ENCODE measurements around the gene SND1.

Gene SND1

GRCh38 chr7:127973832-127974231 lies 321.8 kb downstream of the SND1 start:
- Histone ChIP-seq H3K9ac (ENCODE audit: low read length) (no peak overlapping the region), H3K36me3 (ENCODE audit: control insufficient read depth, insufficient read depth, low read length) (no peaks in the 10 kb centered on the region), H3K4me3 (ENCODE audit: low read length) (no peak overlapping the region), H3K4me1 (ENCODE audit: control insufficient read depth, insufficient read depth, low read length) (peaks cover 17% of the 10 kb centered on the region), H3K27me3 (ENCODE audit: control insufficient read depth, insufficient read depth, low read length) (no peaks in the 10 kb centered on the region), H3K9me3 (ENCODE audit: control insufficient read depth, low read length) (no peaks in the 10 kb centered on the region)

- Histone ChIP-seq H3K4me3 (ENCODE audit: low read length) (no peak overlapping the region), H3K9me3 (ENCODE audit: control insufficient read depth, low read length) (peaks cover 5% of the 10 kb centered on the region), H3K36me3 (ENCODE audit: control insufficient read depth, insufficient read depth, low read length) (no peaks in the 10 kb centered on the region), H3K4me1 (ENCODE audit: control insufficient read depth, insufficient read depth, low read length) (peaks cover 17% of the 10 kb centered on the region), H3K27me3 (ENCODE audit: control insufficient read depth, insufficient read depth, low read length) (no peaks in the 10 kb centered on the region), H3K9ac (ENCODE audit: low read length) (no peak overlapping the region)
Observed at GRCh38 chr7:127974446-127975035, 322.5 kb downstream of the SND1 start.

GRCh38 chr7:127976056-127976737 lies 324.2 kb downstream of the SND1 start:
- Histone ChIP-seq H3K9ac (ENCODE audit: low read length) (no peak overlapping the region), H3K9me3 (ENCODE audit: control insufficient read depth, low read length) (peaks cover 5% of the 10 kb centered on the region), H3K4me3 (ENCODE audit: low read length) (no peak overlapping the region), H3K36me3 (ENCODE audit: control insufficient read depth, insufficient read depth, low read length) (no peaks in the 10 kb centered on the region), H3K4me1 (ENCODE audit: control insufficient read depth, insufficient read depth, low read length) (peaks cover 17% of the 10 kb centered on the region), H3K27me3 (ENCODE audit: control insufficient read depth, insufficient read depth, low read length) (no peaks in the 10 kb centered on the region)

GRCh38 chr7:127976738-127977120 lies 324.7 kb downstream of the SND1 start:
- H3K9ac ChIP-seq (ENCODE audit: low read length), result no peak overlapping the region
- H3K4me3 ChIP-seq (ENCODE audit: low read length), result no peak overlapping the region
- H3K4me1 ChIP-seq (ENCODE audit: control insufficient read depth, insufficient read depth, low read length), result peaks cover 17% of the 10 kb centered on the region
- H3K9me3 ChIP-seq (ENCODE audit: control insufficient read depth, low read length), result peaks cover 5% of the 10 kb centered on the region
- H3K27me3 ChIP-seq (ENCODE audit: control insufficient read depth, insufficient read depth, low read length), result no peaks in the 10 kb centered on the region
- no peaks in the 10 kb centered on the region for H3K36me3 ChIP-seq (ENCODE audit: control insufficient read depth, insufficient read depth, low read length)

GRCh38 chr7:127978421-127978820 lies 326.4 kb downstream of the SND1 start:
- H3K4me3 ChIP-seq (ENCODE audit: low read length), result no peak overlapping the region
- peaks cover 5% of the 10 kb centered on the region for H3K9me3 ChIP-seq (ENCODE audit: control insufficient read depth, low read length)

GRCh38 chr7:127979113-127979727 lies 327.2 kb downstream of the SND1 start:
- no peak overlapping the region for H3K9ac ChIP-seq (ENCODE audit: low read length)

More at GRCh38 chr7:127978421-127978820, 326.4 kb downstream of the SND1 start:
- Histone ChIP-seq H3K4me1 (ENCODE audit: control insufficient read depth, insufficient read depth, low read length) (peaks cover 21% of the 10 kb centered on the region), H3K36me3 (ENCODE audit: control insufficient read depth, insufficient read depth, low read length) (no peaks in the 10 kb centered on the region), H3K27me3 (ENCODE audit: control insufficient read depth, insufficient read depth, low read length) (no peaks in the 10 kb centered on the region), H3K9ac (ENCODE audit: low read length) (no peak overlapping the region)

GRCh38 chr7:127979728-127980126 lies 327.7 kb downstream of the SND1 start:
- Histone ChIP-seq H3K4me3 (ENCODE audit: low read length) (no peak overlapping the region), H3K36me3 (ENCODE audit: control insufficient read depth, insufficient read depth, low read length) (no peaks in the 10 kb centered on the region), H3K4me1 (ENCODE audit: control insufficient read depth, insufficient read depth, low read length) (peaks cover 32% of the 10 kb centered on the region), H3K27me3 (ENCODE audit: control insufficient read depth, insufficient read depth, low read length) (no peaks in the 10 kb centered on the region), H3K9me3 (ENCODE audit: control insufficient read depth, low read length) (peaks cover 5% of the 10 kb centered on the region), H3K9ac (ENCODE audit: low read length) (no peak overlapping the region)

More at GRCh38 chr7:127979113-127979727, 327.2 kb downstream of the SND1 start:
- H3K4me3 ChIP-seq (ENCODE audit: low read length), result no peak overlapping the region
- no peaks in the 10 kb centered on the region for H3K36me3 ChIP-seq (ENCODE audit: control insufficient read depth, insufficient read depth, low read length)
- no peaks in the 10 kb centered on the region for H3K27me3 ChIP-seq (ENCODE audit: control insufficient read depth, insufficient read depth, low read length)
- H3K4me1 ChIP-seq (ENCODE audit: control insufficient read depth, insufficient read depth, low read length), result peaks cover 27% of the 10 kb centered on the region
- peaks cover 5% of the 10 kb centered on the region for H3K9me3 ChIP-seq (ENCODE audit: control insufficient read depth, low read length)

GRCh38 chr7:127980901-127981300 lies 328.9 kb downstream of the SND1 start:
- H3K4me3 ChIP-seq (ENCODE audit: low read length), result no peak overlapping the region
- H3K9ac ChIP-seq (ENCODE audit: low read length), result no peak overlapping the region

GRCh38 chr7:127981965-127982364 lies 330.0 kb downstream of the SND1 start:
- H3K36me3 ChIP-seq (ENCODE audit: control insufficient read depth, insufficient read depth, low read length), result no peaks in the 10 kb centered on the region
- H3K4me1 ChIP-seq (ENCODE audit: control insufficient read depth, insufficient read depth, low read length), result peaks cover 32% of the 10 kb centered on the region
- H3K4me3 ChIP-seq (ENCODE audit: low read length), result no peak overlapping the region
- H3K9ac ChIP-seq (ENCODE audit: low read length), result no peak overlapping the region
- peaks cover 5% of the 10 kb centered on the region for H3K9me3 ChIP-seq (ENCODE audit: control insufficient read depth, low read length)
- no peaks in the 10 kb centered on the region for H3K27me3 ChIP-seq (ENCODE audit: control insufficient read depth, insufficient read depth, low read length)

More at GRCh38 chr7:127980901-127981300, 328.9 kb downstream of the SND1 start:
- Histone ChIP-seq H3K27me3 (ENCODE audit: control insufficient read depth, insufficient read depth, low read length) (no peaks in the 10 kb centered on the region), H3K36me3 (ENCODE audit: control insufficient read depth, insufficient read depth, low read length) (no peaks in the 10 kb centered on the region), H3K9me3 (ENCODE audit: control insufficient read depth, low read length) (peaks cover 5% of the 10 kb centered on the region), H3K4me1 (ENCODE audit: control insufficient read depth, insufficient read depth, low read length) (peaks cover 31% of the 10 kb centered on the region)

GRCh38 chr7:127983804-127984332 lies 331.9 kb downstream of the SND1 start:
- Histone ChIP-seq H3K27me3 (ENCODE audit: control insufficient read depth, insufficient read depth, low read length) (no peaks in the 10 kb centered on the region), H3K9me3 (ENCODE audit: control insufficient read depth, low read length) (peaks cover 5% of the 10 kb centered on the region), H3K9ac (ENCODE audit: low read length) (no peak overlapping the region), H3K36me3 (ENCODE audit: control insufficient read depth, insufficient read depth, low read length) (no peaks in the 10 kb centered on the region), H3K4me1 (ENCODE audit: control insufficient read depth, insufficient read depth, low read length) (peaks cover 38% of the 10 kb centered on the region), H3K4me3 (ENCODE audit: low read length) (no peak overlapping the region)

GRCh38 chr7:127986581-127987521 lies 334.9 kb downstream of the SND1 start:
- no peaks in the 10 kb centered on the region for H3K36me3 ChIP-seq (ENCODE audit: control insufficient read depth, insufficient read depth, low read length)
- no peak overlapping the region for H3K4me3 ChIP-seq (ENCODE audit: low read length)
- no peaks in the 10 kb centered on the region for H3K9me3 ChIP-seq (ENCODE audit: control insufficient read depth, low read length)
- H3K9ac ChIP-seq (ENCODE audit: low read length), result no peak overlapping the region
- peaks cover 38% of the 10 kb centered on the region for H3K4me1 ChIP-seq (ENCODE audit: control insufficient read depth, insufficient read depth, low read length)
- no peaks in the 10 kb centered on the region for H3K27me3 ChIP-seq (ENCODE audit: control insufficient read depth, insufficient read depth, low read length)
